NCI-H2107 treated with DMSO at 0.1 percent for 48 hours (cell line): Measurements from ENCODE around the gene TRIM39.
"Not testable (repeated sequence)": the region's sequence is repeated elsewhere in the genome, so short reads cannot be mapped to it uniquely, and the experiment has no call there.

Source experiments
- DNase-seq: peaks from one replicate; lab custom pipeline; 2025; ENCODE audit not compliant: unreplicated experiment; lab: John Stamatoyannopoulos, UW

Gene TRIM39

DNA sequence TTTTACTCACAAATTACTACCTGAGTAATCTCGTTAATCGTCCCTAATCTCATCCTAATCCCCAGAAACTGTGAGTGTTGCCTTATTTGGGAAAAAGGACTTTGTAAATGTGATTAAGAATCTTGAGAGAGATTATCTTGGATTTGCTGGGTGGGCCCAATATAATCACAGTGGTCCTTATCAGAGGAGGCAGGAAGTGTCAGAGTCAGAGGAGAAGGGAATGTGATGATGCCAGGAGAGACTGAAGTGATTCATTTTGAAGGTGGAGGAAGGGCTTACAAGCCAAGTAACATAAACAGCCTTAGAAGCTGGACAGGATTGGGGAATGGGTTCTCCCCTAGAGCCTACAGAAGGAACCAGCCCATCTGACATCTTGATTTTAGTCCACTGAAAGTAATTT lies 34.9 kb downstream of the TRIM39 start:
- DNase-seq, result no peak

DNA sequence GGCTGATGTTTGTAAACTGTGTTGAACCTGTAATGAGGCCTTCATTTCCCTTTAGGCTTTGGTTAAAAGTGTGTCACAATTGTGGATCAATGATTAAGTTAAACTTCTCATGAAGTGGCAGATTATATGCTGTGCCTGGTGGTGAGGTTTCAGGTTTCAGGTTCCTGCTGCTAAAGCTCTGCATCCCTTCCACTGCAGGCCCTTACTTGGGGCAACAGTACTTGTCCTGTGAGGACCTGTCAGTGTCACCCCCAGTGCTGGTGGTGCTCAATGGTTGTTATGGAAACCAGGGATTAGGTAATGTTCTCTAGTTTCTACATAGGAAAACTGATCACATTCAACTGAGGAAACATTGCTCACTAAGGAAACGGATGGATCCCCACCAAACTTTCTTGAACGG lies 36.7 kb downstream of the TRIM39 start:
- DNase-seq, result no peak

DNA sequence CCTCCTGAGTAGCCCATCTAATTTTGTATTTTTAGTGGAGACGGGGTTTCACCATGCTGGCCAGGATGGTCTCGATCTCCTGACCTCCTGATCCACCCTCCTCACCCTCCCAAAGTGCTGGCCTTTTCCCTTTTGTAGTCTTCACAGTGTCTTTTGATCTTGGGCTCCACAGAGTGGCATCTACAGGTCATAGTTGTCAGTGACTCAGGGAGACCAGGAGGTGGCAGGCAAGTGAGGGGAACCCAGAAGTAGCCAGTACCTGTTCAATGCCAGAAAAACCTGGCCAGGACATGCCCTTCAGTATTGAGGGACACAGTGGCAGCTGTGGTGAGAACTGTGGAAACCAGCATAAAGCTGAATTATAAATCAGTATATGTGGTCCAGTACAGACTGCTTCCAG lies 37.9 kb downstream of the TRIM39 start:
- no peak for DNase-seq

DNA sequence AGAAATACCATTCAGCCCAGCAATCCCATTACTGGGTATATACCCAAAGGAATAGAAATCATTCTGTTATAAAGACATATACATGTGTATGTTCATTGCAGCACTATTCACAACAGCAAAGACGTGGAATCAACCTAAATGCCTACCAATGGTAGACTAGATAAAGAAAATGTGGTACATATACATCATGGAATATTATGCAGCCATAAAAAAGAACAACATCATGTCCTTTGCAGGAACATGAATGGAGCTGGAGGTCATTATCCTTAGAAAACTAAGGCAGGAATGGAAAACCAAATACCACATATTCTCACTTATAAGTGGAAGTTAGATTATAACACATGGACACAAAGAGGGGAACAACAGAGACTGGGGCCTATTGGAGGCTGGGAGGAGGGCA lies 42.6 kb downstream of the TRIM39 start:
- DNase-seq, result not testable (repeated sequence)

DNA sequence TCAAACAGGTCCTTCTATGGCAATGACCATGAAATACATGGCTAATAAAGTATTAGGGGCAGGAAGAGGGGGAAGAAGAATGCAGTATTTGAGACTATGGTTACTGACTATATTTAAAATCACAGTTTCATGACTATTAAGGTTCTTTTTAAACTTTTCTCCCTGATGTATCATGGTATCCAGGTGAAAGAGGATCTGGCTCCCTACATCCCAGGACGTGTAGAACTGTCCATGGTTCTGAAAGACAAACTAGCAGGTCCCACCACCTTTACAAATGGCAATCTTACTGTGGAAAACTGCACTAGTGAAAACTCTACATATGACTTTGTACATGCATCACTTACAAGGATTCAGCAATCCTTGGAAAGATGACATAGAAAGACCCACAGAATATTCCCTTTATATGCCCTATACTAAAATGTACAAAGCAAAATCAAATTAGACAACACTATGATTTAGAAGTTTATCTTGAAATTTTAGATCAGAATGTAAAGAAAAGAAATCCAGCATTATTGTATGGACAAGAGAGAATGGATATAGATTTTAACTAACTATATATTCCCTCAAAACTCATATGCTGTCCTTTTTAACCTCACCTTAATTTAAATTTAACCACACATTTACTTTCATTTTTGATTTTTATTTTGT lies 51.7 kb downstream of the TRIM39 start:
- DNase-seq, result no peak

DNA sequence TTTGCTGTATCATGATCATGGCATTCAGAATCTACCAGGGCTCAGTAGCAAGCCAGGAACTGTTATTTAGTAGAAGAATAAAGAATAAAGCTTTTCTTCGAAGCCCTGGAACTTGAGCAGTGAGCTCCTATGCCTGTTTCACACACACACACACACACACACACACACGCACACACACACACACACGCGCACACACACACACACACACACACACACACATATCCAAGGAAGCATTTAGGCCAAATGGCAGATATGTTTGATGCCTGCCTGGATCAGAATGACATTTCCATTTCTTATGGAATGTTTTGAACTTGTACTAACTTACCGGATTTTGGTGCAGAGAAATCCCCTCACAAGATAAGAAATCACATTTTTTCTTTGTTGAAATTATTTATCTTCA lies 53.7 kb downstream of the TRIM39 start:
- no peak for DNase-seq

DNA sequence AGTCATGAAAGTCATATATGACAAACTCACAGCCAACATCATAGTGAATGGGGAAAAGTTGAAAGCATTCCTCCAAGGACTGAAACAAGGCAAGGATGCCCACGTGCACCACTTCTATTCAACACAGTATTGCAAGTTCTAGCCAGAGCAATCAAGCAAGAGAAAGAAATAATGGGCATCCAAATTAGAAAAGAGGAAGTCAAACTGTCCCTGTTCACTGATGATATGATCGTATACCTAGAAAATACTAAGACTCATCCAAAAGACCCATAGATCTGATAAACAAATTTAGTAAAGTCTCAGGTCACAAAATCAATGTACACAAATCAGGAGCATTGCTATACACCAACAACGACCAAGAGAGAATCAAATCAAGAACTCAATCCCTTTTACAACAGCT lies 59.4 kb downstream of the TRIM39 start:
- DNase-seq, result no peak

DNA sequence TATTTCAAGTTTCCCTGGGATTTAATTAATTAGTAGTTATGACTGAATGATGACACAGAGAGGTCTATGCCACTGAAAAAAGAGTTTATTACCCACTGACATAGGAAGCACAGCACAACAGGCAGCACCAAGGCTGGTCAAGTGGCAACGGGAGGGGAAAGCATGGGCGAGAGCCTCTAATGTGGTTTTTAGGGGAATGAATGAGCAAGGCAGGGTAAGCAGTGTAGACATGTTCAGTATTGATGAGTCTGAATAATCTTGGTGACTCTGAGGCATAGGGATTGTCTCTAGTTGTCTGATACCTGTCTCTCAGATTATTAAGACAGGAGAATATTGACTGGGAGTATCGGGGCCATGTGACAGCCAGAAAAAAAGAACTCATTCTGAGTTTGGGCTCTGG lies 64.5 kb downstream of the TRIM39 start:
- DNase-seq, result no peak
